Kidney tubule cell (primary cell): ENCODE results near the gene HNRNPK.
A peak's percentile ranks its signal among the peaks of the same experiment; 100 is the strongest.

ENCODE experiments used
- DNase-seq: peaks from one replicate; pipeline ENCODE4 v3.0.0-alpha.2; 2018; ENCODE audit warnings: low spot score

HNRNPK gene

GRCh38 chr9:83932851-83933250 is 47.2 kb downstream of the HNRNPK start:
- DNase-seq: no peak

GRCh38 chr9:83932011-83932410 is 48.0 kb downstream of the HNRNPK start:
- no peak for DNase-seq

GRCh38 chr9:83930881-83931280 is 49.1 kb downstream of the HNRNPK start:
- no peak for DNase-seq

GRCh38 chr9:83927591-83927990 is 52.4 kb downstream of the HNRNPK start:
- DNase-seq: no peak

GRCh38 chr9:83920927-83921707 is 58.9 kb downstream of the HNRNPK start, which contains the start of gene KIF27:
TSS of gene KIF27 (minus strand) at chr9:83921432. CDS start at chr9:83915591, 5,841 bp downstream.
- DNase-seq: peak; percentile 98

GRCh38 chr9:83920469-83920926 is 59.5 kb downstream of the HNRNPK start:
- no peak for DNase-seq

- DNase-seq: no peak
These were observed 60.9 kb downstream of the HNRNPK start for GRCh38 chr9:83919111-83919510.
